ENCODE data around the gene RANBP9. TPM values are rescaled to one million over a fixed set of nuclear protein-coding genes. Genes with fewer than 3 reads are reported as not detected.

Gene RANBP9
- total RNA-seq, 2 experiments from 2014 or later, result 53.3 to 56.2 TPM

- no peaks in the 10 kb centered on the region for H3K9me3 Mint-ChIP-seq
- no peak overlapping the region for H3K27ac Mint-ChIP-seq
- H3K36me3 Mint-ChIP-seq (ENCODE audit: low read depth), result peaks cover 13% of the 10 kb centered on the region
- ATAC-seq (no peak), DNase-seq (no peak)
- CTCF ChIA-PET, result interaction anchor here (1.0 kb wide), 1 partner anchor 121 kb away, joined by 3 read pairs; no protein-coding TSS in a partner anchor
- H3K27me3 Mint-ChIP-seq, result no peaks in the 10 kb centered on the region
- intact Hi-C loops (cut with micrococcal nuclease), result no loop called here
- POLR2A ChIA-PET, result interaction anchor here (1.3 kb wide), 1 partner anchor 14 kb away, joined by 4 read pairs; no protein-coding TSS in a partner anchor
- no peak for TF ChIP-seq CTCF (IDR thresholded peaks at IDR 0.05)
- no peak overlapping the region for H3K4me3 Mint-ChIP-seq
- H3K4me1 Mint-ChIP-seq (ENCODE audit: low read depth), result no peaks in the 10 kb centered on the region
These were observed 121.8 kb downstream of the RANBP9 start for GRCh38 chr6:13589801-13590200.

GRCh38 chr6:13586603-13587542, 124.8 kb downstream of the RANBP9 start:
- Mint-ChIP-seq H3K9me3 (no peaks in the 10 kb centered on the region), H3K27me3 (no peaks in the 10 kb centered on the region), H3K4me1 (ENCODE audit: low read depth) (no peaks in the 10 kb centered on the region), H3K27ac (no peak overlapping the region), H3K36me3 (ENCODE audit: low read depth) (peaks cover 19% of the 10 kb centered on the region), H3K4me3 (no peak overlapping the region)
- no peak for TF ChIP-seq CTCF (IDR thresholded peaks at IDR 0.05)
- no peak for DNase-seq
- intact Hi-C loops (cut with micrococcal nuclease), result no loop called here
- POLR2A ChIA-PET, result interaction anchor here (0.6 kb wide), 1 partner anchor 203 kb away, joined by 4 read pairs; no protein-coding TSS in a partner anchor
- no peak for ATAC-seq
- CTCF ChIA-PET, result interaction anchor here (2.5 kb wide), 1 partner anchor 12 kb away, joined by 9 read pairs; the partner anchor contains the start of gene SIRT5

GRCh38 chr6:13581700-13582229, 129.9 kb downstream of the RANBP9 start:
- POLR2A ChIA-PET, result interaction anchor here (1.2 kb wide), 1 partner anchor 33 kb away, joined by 3 read pairs; the partner anchor contains the start of gene NOL7
- H3K36me3 Mint-ChIP-seq (ENCODE audit: low read depth), result peaks cover 21% of the 10 kb centered on the region
- peaks cover 4% of the 10 kb centered on the region for H3K4me1 Mint-ChIP-seq (ENCODE audit: low read depth)
- ATAC-seq, result no peak
- no peak overlapping the region for H3K27ac Mint-ChIP-seq
- no peak for TF ChIP-seq CTCF (IDR thresholded peaks at IDR 0.05)
- CTCF ChIA-PET, result no interaction called here
- H3K27me3 Mint-ChIP-seq, result no peaks in the 10 kb centered on the region
- intact Hi-C loops (cut with micrococcal nuclease), result no loop called here
- H3K9me3 Mint-ChIP-seq, result peaks cover 2% of the 10 kb centered on the region
- no peak for DNase-seq
- no peak overlapping the region for H3K4me3 Mint-ChIP-seq

GRCh38 chr6:13579911-13580310, 131.7 kb downstream of the RANBP9 start:
- Mint-ChIP-seq H3K27ac (no peak overlapping the region), H3K4me1 (ENCODE audit: low read depth) (peaks cover 17% of the 10 kb centered on the region), H3K4me3 (no peak overlapping the region), H3K27me3 (no peaks in the 10 kb centered on the region), H3K9me3 (peaks cover 2% of the 10 kb centered on the region), H3K36me3 (ENCODE audit: low read depth) (peaks cover 16% of the 10 kb centered on the region)
- ChIA-PET CTCF (interaction anchor here (0.7 kb wide), 1 partner anchor 249 kb away, joined by 3 read pairs; no protein-coding TSS in a partner anchor), POLR2A (interaction anchor here (0.7 kb wide), 1 partner anchor 238 kb away, joined by 3 read pairs; no protein-coding TSS in a partner anchor)
- ATAC-seq, result no peak
- no peak for TF ChIP-seq CTCF (IDR thresholded peaks at IDR 0.05)
- DNase-seq, result no peak
- intact Hi-C loops (cut with micrococcal nuclease), result loop anchor here (5.0 to 10.0 kb wide), 3 partner anchors 95 to 243 kb away; partner anchors contain the start of gene GFOD1

All from activated CD8-positive, alpha-beta T cell treated with anti-CD3 and anti-CD28 coated beads for 36 hours (primary cell).